Fibroblast of lung (primary cell): ENCODE data around the gene PKHD1. TPM values are rescaled to one million over a fixed set of nuclear protein-coding genes. Genes with fewer than 3 reads are reported as not detected.

Source experiments
- DNase-seq, 2 donors: peaks; one replicate each; pipeline versions ENCODE4 v3.0.0 to v3.0.0-alpha.2; 2010; ENCODE audit warnings: low read depth in 2 of 2
- H2AFZ ChIP-seq: 2 replicates; pipeline ENCODE4 v1.5.1; 2012; ENCODE audit warnings: low read length, control low read depth, inconsistent platforms
- H3K27ac ChIP-seq: 2 replicates; pipeline ENCODE4 v1.5.1; 2011; ENCODE audit warnings: low read length, control low read depth; ENCODE audit not compliant: insufficient read depth
- H3K27me3 ChIP-seq: 2 replicates; pipeline ENCODE4 v1.5.1; 2011; ENCODE audit warnings: mild to moderate bottlenecking, low read length; ENCODE audit not compliant: control insufficient read depth, insufficient read depth
- H3K36me3 ChIP-seq: 2 replicates; pipeline ENCODE4 v1.5.1; 2011; ENCODE audit warnings: low read length; ENCODE audit not compliant: control insufficient read depth, insufficient read depth
- H3K4me1 ChIP-seq: 2 replicates; pipeline ENCODE4 v1.5.1; 2011; ENCODE audit warnings: low read length; ENCODE audit not compliant: control insufficient read depth, insufficient read depth; ENCODE audit errors: extremely low read depth
- H3K4me2 ChIP-seq: 2 replicates; pipeline ENCODE4 v1.5.1; 2011; ENCODE audit warnings: low read length, control low read depth; ENCODE audit not compliant: insufficient read depth; ENCODE audit errors: extremely low read depth
- H3K4me3 ChIP-seq, 4 experiments: fragments of 200-600 bp in 1 of 4; sonication (generic) in 1 of 4; replicated peaks in 1 of 4; 2 replicates each; pipeline ENCODE4 v1.5.1; 2011 to 2016; ENCODE audit warnings: low read length in 4 of 4, low read depth in 3 of 4, mild to moderate bottlenecking in 3 of 4, control low read depth in 2 of 4, inconsistent platforms in 1 of 4, mixed read lengths in 1 of 4; ENCODE audit not compliant: insufficient read depth in 1 of 4; ENCODE audit errors: control extremely low read depth in 1 of 4
- H3K79me2 ChIP-seq: 2 replicates; pipeline ENCODE4 v1.5.1; 2012; ENCODE audit warnings: mild to moderate bottlenecking, low read length, inconsistent platforms; ENCODE audit not compliant: control insufficient read depth, insufficient read depth
- H3K9ac ChIP-seq: 2 replicates; pipeline ENCODE4 v1.5.1; 2011; ENCODE audit warnings: mild to moderate bottlenecking, low read length, control low read depth; ENCODE audit not compliant: insufficient read depth
- H3K9me3 ChIP-seq: 2 replicates; pipeline ENCODE4 v1.5.1; 2012; ENCODE audit warnings: low read depth, low read length; ENCODE audit not compliant: control insufficient read depth, insufficient read depth
- H4K20me1 ChIP-seq: 2 replicates; pipeline ENCODE4 v1.5.1; 2011; ENCODE audit warnings: low read length; ENCODE audit not compliant: control insufficient read depth, insufficient read depth; ENCODE audit errors: extremely low read depth
- CTCF ChIP-seq, 2 donors: IDR thresholded peaks in 1 of 2; conservative IDR thresholded peaks in 1 of 2; 1 replicate in 1 of 2; 2 replicates in 1 of 2; pipeline ENCODE4 v1.5.1; 2011 to 2012; ENCODE audit warnings: low read length in 2 of 2, control low read depth in 1 of 2, inconsistent platforms in 1 of 2, low read depth in 1 of 2, mild to moderate bottlenecking in 1 of 2
- EZH2 ChIP-seq: IDR thresholded peaks from 2 replicates; pipeline ENCODE4 v1.5.1; 2012; ENCODE audit warnings: low read length, control low read depth, mild to moderate bottlenecking; ENCODE audit errors: missing control alignments
- polyA plus RNA-seq, 2 donors: library from polyadenylated mRNA; depleted of rRNA in 1 of 2; stranded (reverse) in 1 of 2; unstranded in 1 of 2; fragments of >200 nt; gene quantifications; 2 replicates each; pipeline ENCODE4 v1.2.1, GENCODE V29; 2011 to 2012; ENCODE audit warnings: missing spikeins in 1 of 2
- total RNA-seq: library from RNA; depleted of rRNA; stranded (reverse); fragments of >200 nt; gene quantifications from 2 replicates; pipeline ENCODE4 v1.2.1, GENCODE V29; 2014

PKHD1 gene
- total and polyA plus RNA-seq, 2 donors (not counting 1 experiment from before 2014, with no cell fraction given) = not detected

GRCh38 chr6:51972659-51973058 is 114.8 kb downstream of the PKHD1 start:
- H3K4me3 ChIP-seq = no peak overlapping the region

GRCh38 chr6:51968265-51968664 is 119.1 kb downstream of the PKHD1 start:
- Histone ChIP-seq H3K79me2 (no peaks in the 10 kb centered on the region), H3K27ac (no peak overlapping the region), H3K27me3 (no peaks in the 10 kb centered on the region), H4K20me1 (no peaks in the 10 kb centered on the region), H2AFZ (no peak overlapping the region), H3K9me3 (no peaks in the 10 kb centered on the region), H3K9ac (no peak overlapping the region), H3K4me2 (no peak overlapping the region), H3K4me1 (no peaks in the 10 kb centered on the region), H3K4me3 (no peak overlapping the region), H3K36me3 (no peaks in the 10 kb centered on the region)
- TF ChIP-seq EZH2 (no peak), CTCF (conservative IDR thresholded peaks at IDR 0.05 in 1 of 2, IDR thresholded peaks at IDR 0.05 in 1 of 2; ENCODE audit: low read depth in 1 of 2, low read length in 2 of 2) (no peak)
- DNase-seq = no peak

More at GRCh38 chr6:51972659-51973058, 114.8 kb downstream of the PKHD1 start:
- H3K9ac ChIP-seq = no peak overlapping the region
- DNase-seq = no peak
- no peak for TF ChIP-seq EZH2
- H3K36me3 ChIP-seq = no peaks in the 10 kb centered on the region
- H3K79me2 ChIP-seq = no peaks in the 10 kb centered on the region
- H3K4me1 ChIP-seq = no peaks in the 10 kb centered on the region
- no peaks in the 10 kb centered on the region for H3K9me3 ChIP-seq
- H3K27me3 ChIP-seq = no peaks in the 10 kb centered on the region
- no peak overlapping the region for H3K27ac ChIP-seq
- H2AFZ ChIP-seq = no peak overlapping the region
- H4K20me1 ChIP-seq = no peaks in the 10 kb centered on the region
- no peak overlapping the region for H3K4me2 ChIP-seq

- DNase-seq = no peak
- Histone ChIP-seq H3K27ac (no peak overlapping the region), H3K4me2 (no peak overlapping the region), H3K27me3 (no peaks in the 10 kb centered on the region), H3K9ac (no peak overlapping the region), H3K4me3 (no peak overlapping the region), H3K4me1 (no peaks in the 10 kb centered on the region), H3K9me3 (no peaks in the 10 kb centered on the region), H3K79me2 (no peaks in the 10 kb centered on the region), H4K20me1 (no peaks in the 10 kb centered on the region), H2AFZ (no peak overlapping the region), H3K36me3 (no peaks in the 10 kb centered on the region)
- TF ChIP-seq EZH2 (no peak), CTCF (conservative IDR thresholded peaks at IDR 0.05 in 1 of 2, IDR thresholded peaks at IDR 0.05 in 1 of 2; ENCODE audit: low read depth in 1 of 2, low read length in 2 of 2) (no peak)
Observed at GRCh38 chr6:51965222-51965801, 122.1 kb downstream of the PKHD1 start.
